Stimulated activated CD8-positive, alpha-beta memory T cell treated with anti-CD3 and anti-CD28 coated beads, Interleukin-7, amount 100 ng/mL, for 1 hour (primary cell): ENCODE measurements around the gene CFI.
A peak's percentile ranks its signal among the peaks of the same experiment; 100 is the strongest.

ENCODE experiments used
- DNase-seq, 2 donors: peaks; one replicate each; pipeline ENCODE4 v3.0.0-alpha.2; 2020; ENCODE audit warnings: low read depth in 2 of 2

Gene CFI

GRCh38 chr4:109730619-109731545, 70.9 kb downstream of the CFI start:
- DNase-seq = no peak

GRCh38 chr4:109729718-109730618, 71.8 kb downstream of the CFI start, which contains the start of gene PLA2G12A:
PLA2G12A (minus strand) TSS chr4:109730070; CDS start chr4:109729809, 261 bp downstream.
- peak; percentile 54 to 56 for DNase-seq

- DNase-seq = peak; percentile 0 to 18
Measured at GRCh38 chr4:109729117-109729717, 72.6 kb downstream of the CFI start.

- DNase-seq = no peak
Measured at GRCh38 chr4:109728385-109728784, 73.4 kb downstream of the CFI start.

GRCh38 chr4:109723110-109723509, 78.7 kb downstream of the CFI start:
- DNase-seq = no peak

- no peak for DNase-seq
Measured at GRCh38 chr4:109722357-109722756, 79.4 kb downstream of the CFI start.

- no peak for DNase-seq
Measured at GRCh38 chr4:109721033-109721432, 80.8 kb downstream of the CFI start.

- DNase-seq = no peak
Measured at GRCh38 chr4:109719604-109720003, 82.2 kb downstream of the CFI start.

- DNase-seq = no peak
Measured at GRCh38 chr4:109718759-109719158, 83.0 kb downstream of the CFI start.

GRCh38 chr4:109713500-109713899, 88.3 kb downstream of the CFI start:
- no peak for DNase-seq

- DNase-seq = no peak
Measured at GRCh38 chr4:109708990-109709389, 92.8 kb downstream of the CFI start.

- DNase-seq = no peak
Measured at GRCh38 chr4:109708435-109708834, 93.4 kb downstream of the CFI start.

GRCh38 chr4:109703664-109704361, 98.0 kb downstream of the CFI start:
- no peak for DNase-seq

GRCh38 chr4:109702950-109703663, 98.7 kb downstream of the CFI start, which contains the start of gene CASP6:
CASP6 (minus strand) TSS chr4:109703445; CDS start chr4:109703395, 50 bp downstream.
- DNase-seq = peak; percentile 36 to 46

- no peak for DNase-seq
Measured at GRCh38 chr4:109701566-109702410, 100.0 kb downstream of the CFI start.

- no peak for DNase-seq
Measured at GRCh38 chr4:109699553-109700225, 102.1 kb downstream of the CFI start.

GRCh38 chr4:109698656-109699055, 103.1 kb downstream of the CFI start:
- DNase-seq = no peak

- no peak for DNase-seq
Measured at GRCh38 chr4:109691411-109691920, 110.3 kb downstream of the CFI start.
